GM12872 (cell line): ENCODE data around the gene NOP9.

Source experiments
- CTCF ChIP-seq: IDR thresholded peaks from 3 replicates; pipeline ENCODE4 v1.5.1; 2011; ENCODE audit warnings: low read depth, mild to moderate bottlenecking, low read length, moderate library complexity; ENCODE audit not compliant: insufficient read depth

Gene NOP9

GRCh38 chr14:24313913-24314312 is 14.3 kb downstream of the NOP9 start:
- TF ChIP-seq CTCF, result no peak

DNA sequence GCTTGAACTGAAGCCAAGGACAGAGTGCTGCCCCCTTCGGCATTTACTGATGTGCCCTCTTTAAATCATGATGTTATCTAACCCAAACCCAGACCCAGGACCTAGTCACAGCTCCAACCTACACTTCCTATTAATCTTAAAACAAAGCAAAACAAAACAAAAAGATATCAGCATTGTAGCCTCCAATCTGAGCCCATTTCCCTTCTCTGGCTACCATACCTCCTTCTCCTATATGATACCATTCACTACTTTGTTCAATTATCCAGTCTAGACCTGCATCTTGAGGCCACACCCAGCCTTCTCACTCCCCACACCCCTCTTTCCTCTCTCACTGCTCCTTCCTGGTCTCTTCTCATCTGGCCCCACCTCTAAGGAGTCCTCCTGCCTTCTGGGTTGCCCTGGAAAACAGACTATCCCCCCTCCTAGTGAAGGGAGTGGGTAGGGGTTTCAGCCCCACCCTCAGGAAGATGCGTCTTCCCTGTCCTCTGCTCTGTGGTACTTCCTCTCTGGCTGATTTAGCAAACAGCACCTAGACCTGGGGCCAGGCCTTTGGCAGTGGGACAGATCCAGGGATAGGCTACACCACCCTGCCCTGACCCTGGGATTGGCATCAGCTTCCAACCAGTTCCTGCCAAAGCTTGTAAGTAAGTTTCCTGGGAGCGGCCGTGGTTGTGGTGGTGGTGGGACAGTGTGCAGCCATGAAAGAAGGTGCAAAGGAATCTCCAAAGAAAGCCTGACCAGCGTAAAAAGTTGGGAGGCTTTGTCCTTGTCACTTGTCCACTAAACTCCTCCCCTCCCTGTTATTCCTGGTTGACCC is 14.9 kb downstream of the NOP9 start:
- no peak for TF ChIP-seq CTCF

DNA sequence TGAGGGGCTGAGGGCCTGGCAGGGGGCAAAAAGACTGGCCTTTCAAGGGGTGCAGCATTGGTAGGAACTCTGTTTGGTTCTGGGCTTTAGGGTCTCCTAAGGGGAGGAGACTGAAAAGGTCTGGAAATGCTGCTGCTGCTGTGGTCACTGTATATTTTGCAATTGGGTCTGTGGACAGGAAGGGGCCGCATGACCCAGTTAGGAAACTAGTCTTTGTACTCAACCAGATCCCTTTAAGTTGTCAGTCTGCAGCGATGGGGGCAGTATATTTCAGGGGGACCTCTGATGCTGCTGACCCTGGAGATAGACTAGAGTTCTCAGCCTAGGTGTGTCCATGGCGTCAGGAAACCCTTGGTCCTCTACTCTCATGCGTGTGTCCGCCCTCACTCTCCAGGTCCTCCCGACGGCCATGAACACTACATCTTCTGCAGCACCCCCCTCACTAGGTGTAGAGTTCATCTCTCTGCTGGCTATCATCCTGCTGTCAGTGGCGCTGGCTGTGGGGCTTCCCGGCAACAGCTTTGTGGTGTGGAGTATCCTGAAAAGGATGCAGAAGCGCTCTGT is 15.7 kb downstream of the NOP9 start:
- TF ChIP-seq CTCF, result no peak

DNA sequence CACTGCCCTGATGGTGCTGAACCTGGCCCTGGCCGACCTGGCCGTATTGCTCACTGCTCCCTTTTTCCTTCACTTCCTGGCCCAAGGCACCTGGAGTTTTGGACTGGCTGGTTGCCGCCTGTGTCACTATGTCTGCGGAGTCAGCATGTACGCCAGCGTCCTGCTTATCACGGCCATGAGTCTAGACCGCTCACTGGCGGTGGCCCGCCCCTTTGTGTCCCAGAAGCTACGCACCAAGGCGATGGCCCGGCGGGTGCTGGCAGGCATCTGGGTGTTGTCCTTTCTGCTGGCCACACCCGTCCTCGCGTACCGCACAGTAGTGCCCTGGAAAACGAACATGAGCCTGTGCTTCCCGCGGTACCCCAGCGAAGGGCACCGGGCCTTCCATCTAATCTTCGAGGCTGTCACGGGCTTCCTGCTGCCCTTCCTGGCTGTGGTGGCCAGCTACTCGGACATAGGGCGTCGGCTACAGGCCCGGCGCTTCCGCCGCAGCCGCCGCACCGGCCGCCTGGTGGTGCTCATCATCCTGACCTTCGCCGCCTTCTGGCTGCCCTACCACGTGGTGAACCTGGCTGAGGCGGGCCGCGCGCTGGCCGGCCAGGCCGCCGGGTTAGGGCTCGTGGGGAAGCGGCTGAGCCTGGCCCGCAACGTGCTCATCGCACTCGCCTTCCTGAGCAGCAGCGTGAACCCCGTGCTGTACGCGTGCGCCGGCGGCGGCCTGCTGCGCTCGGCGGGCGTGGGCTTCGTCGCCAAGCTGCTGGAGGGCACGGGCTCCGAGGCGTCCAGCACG is 16.4 kb downstream of the NOP9 start:
- no peak for TF ChIP-seq CTCF

GRCh38 chr14:24316597-24316950 is 16.9 kb downstream of the NOP9 start:
- no peak for TF ChIP-seq CTCF

DNA sequence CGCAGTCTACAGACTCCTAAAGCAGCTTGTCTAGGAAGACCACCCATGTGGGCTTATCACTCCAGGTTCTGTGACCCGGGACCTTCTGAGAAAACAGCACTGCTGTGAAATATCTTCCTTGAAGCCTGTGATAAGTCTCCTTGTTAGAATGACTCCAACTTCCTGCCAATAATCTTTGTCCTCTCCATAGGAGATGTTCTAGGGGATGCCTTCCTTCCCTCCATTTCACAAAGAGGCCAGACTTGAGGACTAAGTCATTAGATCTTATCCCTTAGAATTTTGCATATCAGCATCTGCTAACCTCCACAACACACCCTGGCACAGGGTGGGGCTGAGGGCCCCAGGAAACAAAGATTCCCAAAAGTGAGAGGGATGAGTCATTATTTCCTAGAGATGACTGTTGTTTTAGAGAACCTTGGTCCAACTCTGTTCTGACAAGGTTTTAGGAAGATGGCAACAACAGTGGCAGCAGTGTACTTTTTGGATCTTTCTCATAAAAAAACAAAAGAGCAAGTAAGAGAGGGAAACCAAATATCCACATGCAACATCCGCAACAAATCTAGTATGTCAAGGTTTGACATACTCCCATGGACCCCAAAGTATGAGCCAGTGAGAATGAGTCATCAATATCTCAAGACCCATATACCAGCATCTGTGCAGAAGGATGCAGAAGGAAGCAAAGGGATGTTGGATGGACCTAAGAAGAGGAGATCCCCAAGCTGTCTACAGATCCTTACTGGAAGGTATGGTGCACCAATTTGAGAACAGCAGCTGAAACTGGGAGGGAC is 17.7 kb downstream of the NOP9 start:
- TF ChIP-seq CTCF, result no peak
